GM18858 (cell line): ENCODE measurements around the gene IPO8.
A peak's percentile ranks its signal among the peaks of the same experiment; 100 is the strongest.

Source experiments
- ATAC-seq: cut with Tn5 transposase; IDR thresholded peaks from one replicate; pipeline ENCODE4 v1.9.1; 2021; ENCODE audit not compliant: unreplicated experiment

IPO8 gene

DNA sequence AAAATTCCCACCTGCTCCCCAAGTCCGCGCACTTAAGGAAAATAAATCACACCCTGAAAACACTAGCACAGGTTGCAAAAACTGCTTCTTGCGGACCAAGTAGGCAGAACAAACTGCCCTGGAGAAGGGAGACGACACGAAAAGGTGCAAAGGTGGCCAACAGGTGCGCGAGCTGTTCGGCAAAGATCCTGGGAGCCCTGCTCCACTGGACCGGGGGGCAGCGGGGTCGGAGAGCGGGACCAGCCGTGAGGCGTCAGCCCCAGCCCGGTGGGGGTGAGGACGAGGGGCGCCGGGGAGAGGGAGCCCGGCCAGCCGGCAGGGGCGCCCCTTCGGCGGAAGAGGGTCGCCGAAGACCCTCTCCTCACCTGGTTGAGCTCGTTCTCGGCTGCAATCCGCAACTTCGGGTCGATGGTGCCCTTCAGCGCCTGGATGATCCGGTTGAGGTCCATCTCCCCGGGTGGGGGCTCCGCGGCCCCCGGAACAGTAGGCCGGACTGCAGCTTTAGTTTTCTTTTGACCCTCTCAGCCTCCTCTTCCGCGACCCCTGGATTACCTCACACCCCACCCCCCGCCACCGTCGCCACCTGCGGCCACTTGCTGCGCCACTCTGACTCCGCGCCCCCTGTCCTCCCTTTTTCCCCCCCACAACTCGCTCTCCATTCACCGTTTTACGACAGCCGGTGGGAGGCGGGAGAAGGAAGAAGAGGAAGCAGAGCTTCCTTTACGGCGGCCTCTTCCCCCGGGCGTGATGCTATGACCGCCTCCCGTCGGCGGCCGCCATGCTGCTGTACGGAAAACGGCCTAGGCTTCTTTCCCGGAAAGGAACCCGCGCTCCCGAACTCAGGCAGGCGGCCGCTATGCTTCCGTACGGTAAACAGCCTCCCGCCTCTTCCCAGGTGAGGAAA, at the start of gene IPO8:
IPO8 (minus strand) TSS at position 671 of the 904 bp plus-strand sequence; CDS start at position 449, 222 bp downstream.
- peak; percentile 65 for ATAC-seq

DNA sequence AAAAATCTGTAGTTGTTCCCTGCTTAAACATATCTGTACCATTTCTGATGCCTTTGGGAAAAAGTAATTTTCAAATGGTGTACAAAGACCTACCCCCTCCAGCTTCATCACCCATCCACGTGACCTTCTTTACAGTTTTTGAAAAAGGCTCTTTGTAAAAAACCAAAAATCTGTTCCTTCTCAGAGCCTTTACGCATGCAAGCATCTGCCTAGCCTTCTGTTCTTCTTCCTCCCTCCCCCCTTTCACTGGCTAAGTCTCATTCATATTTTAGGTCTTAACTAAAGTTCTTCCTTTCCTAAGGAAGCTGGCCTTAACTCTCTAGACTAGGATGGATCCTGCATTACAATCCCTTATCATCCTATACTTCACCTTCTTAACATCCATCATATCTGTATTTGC, 48.7 kb upstream of the IPO8 start:
- ATAC-seq, result no peak

DNA sequence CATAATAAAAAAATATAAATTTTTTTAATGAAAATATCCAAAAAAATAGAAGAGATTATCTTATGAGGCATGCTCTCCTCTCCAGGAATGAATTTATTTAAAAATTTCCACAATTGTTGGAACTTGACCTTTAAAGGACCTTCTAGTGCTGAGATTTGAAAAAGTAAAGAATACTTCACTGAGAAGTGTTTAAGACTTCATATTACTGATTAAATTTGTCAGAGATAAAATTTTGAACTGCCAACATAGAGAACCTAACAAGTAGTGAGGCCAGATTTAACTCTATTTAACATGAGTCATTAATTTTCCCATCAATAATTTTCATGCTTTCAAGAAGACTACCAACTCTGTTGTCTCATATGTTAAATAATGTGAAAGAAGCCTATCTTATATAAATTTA, 44.6 kb upstream of the IPO8 start:
- no peak for ATAC-seq

DNA sequence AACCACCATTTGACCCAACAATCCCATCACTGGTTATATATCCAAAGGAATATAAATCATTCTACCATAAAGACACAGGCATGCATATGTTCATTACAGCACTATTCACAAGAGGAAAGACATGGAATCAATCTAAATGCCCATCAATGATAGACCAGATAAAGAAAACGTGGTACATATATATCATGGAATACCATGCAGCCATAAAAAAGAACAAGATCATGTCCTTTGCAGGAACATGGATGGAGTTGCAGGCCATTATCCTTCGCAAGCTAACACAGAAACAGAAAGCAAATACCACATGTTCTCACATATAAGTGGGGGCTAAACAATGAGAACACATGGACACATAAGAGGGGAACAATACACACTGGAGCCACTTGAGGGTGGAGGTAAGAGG, 43.4 kb upstream of the IPO8 start:
- no peak for ATAC-seq

DNA sequence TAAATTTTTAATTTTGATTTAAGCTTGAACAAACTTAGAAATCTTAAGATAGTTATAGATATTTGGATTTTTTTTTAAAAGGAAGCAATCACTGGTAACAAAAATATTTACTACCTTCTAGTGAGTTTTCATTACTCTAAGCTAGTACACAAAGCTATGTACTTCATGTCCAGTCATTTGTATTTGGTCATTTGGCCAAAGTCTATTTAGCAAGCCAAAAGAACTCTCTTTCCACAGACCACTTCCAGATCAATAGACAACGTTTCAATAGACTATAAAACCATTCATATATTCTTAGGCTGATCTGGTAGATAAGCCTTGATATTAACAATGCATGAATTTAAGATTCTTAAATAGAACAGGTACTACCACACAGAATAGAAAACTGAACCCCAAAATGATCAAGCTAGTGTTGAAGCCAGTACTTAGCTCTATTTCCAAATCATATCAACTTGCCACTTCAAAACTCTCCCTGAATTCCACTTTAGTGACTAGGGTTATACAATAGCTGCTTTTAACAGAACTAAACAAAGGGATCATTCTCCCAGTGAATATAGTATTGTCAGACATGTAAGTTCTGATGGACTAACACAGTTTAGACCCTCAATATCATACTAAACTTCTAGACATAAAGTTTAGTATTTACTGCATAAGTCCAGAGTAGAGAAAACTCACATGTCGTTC, 37.4 kb upstream of the IPO8 start:
- ATAC-seq, result no peak

DNA sequence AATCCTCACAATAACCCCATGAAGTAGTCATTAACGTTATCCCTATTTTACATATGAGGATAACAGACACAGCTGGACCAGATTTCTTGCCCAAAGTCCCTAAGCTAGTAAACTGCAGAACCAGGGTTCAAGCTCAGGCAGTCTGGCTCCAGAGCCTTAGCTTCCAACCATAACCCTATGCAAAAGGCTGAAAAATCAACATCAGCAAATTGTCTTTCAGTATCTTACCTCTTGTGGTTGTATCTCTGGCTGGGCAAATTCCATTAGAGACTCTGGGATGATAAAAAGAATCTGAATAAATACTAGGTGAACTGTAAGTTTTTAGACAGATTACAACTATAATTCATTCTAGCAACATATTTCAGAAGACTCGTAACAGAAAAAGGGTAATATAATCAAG, 34.3 kb upstream of the IPO8 start:
- ATAC-seq, result no peak

DNA sequence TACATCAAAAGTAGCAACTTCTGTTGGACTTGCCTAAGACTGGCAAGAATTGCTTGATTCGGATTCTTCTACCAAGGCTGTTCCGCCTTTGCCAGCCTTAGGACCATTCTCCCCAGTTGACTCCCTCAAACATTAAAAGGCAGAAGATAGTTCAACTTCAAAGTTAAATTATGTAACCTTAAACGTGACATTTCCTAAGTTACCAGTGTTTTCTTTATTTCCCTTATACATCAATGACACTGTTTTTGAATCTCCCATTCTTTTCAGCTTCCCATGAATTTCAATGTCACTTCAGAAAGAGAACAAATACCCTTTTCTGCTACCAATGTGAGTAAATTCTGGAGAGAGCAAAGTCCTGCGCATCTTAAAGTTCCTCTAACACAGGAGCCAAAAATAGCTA, 33.9 kb upstream of the IPO8 start:
- no peak for ATAC-seq

DNA sequence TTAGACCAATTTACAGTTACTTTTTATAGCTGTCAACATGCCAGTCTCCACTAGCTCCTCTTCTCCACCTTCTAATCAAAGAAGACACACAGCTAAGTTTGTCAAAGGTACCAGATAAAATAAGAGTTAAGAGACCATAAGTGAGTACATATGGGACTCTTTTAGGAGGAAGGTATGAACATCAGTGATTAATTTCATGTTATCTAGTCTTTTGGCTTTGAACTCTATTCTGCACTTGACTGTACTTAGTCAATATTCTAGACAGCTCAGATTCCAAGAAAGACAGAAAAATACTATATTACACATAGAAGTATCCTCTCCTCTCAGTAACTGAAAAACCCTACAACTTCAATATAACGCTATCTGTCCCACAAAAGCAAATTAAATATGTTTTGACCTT, 31.0 kb upstream of the IPO8 start:
- ATAC-seq, result no peak

DNA sequence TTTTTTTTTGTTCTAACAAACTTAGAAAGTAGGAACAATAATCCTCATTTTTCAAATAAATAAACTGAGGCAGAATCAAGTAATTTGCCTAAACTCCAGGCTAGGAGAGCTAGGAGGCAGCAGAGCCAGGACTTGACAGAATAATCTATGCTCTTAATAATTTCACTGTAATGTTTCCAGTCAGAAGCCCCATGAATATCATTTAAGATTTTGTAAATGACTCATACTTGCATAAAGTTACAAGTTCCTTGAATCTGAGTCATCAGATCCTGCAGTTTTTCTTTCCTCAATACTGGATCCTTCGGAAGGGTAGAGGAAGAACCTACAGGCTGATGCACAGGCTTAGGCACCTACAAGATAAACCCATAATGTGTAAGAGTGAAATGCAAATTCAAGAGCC, 30.1 kb upstream of the IPO8 start:
- ATAC-seq, result no peak

DNA sequence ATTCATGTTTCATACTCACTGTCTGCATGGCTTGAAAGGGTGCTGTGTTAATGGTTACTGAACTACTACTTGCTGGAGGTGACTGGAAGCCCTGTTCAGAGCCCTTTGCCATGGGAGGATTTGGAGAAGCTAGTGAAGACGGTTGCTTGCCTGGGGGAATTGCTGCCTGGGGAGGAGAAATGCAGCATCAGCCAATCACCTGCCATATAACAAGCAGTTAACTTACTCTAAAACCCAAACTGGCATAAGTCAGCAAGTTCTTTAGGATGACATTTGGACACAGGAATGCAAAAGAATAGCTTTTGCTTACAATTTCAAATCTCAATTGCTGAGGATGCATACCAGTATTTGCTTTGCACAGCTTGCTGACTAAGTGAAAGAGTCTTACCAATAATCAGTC, 23.4 kb upstream of the IPO8 start:
- no peak for ATAC-seq

DNA sequence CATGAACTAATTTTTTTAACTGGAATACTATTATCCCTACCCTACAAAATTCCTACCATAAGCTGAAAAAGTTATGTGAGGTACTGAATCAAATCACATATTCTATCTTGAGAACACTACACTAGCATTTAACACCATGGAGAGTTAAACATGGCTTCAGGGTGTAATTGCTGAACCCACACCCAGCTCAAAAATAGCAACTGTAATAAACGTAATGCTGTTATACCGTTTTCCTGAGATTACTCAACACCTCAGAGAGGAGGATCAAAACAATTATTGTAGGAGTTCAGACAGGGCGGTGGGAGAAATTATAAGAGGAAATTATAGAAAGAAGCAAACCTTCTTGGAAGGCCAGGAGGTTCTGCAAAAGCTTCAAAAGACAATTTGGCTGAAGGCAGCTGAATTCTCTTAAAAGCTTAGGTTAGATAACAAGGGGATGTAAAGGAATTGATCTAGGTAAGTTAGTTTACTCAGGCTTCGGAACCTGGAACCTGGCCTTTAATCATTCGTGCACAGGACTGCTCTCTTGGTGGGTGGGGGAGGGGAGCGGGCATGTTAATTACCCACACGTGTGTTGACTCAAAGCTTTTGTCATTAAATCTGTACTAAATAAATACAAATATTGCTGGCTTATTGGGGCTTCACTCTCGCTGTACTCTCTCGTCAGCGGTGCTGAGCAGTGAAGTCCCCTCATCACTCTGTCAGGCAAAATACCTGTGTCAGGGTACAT, 12.1 kb upstream of the IPO8 start:
- ATAC-seq, result no peak

DNA sequence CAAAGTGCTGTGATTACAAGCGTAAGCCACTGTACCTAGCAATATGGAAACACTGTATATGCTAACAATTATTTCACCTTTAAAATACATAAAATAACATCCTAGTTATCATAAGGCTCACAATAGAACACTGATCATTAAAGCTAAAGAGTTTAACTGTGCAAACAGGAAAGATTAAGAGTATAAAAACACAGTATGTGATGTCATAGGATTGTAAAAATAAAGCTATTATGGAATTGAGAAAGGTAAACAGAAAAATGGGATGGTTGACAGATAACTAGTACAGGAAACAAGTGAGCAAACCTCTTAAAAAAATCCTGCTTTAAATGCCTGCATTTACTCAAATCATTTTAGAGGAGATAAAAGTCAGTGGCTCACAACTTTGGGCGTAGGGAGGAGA, 10.8 kb upstream of the IPO8 start:
- no peak for ATAC-seq

DNA sequence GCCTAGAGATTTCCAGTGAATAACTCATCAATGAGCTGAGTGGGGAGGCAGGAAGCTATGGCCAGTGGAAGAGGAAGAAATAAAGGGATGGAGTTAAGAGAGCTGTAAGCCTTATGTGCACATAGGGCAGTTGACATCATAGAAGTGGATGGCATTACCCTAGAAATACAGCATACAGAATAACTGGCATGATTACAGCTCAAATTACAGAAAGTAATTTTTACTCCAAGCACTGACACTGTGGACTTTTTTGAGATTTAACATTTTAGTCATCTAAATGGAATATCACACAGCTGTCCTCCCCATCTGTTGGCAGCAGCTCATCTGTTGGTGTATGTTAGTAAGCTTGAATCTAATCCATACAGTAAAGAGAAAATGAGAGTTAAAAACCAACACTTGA, 5.4 kb upstream of the IPO8 start:
- ATAC-seq, result no peak

DNA sequence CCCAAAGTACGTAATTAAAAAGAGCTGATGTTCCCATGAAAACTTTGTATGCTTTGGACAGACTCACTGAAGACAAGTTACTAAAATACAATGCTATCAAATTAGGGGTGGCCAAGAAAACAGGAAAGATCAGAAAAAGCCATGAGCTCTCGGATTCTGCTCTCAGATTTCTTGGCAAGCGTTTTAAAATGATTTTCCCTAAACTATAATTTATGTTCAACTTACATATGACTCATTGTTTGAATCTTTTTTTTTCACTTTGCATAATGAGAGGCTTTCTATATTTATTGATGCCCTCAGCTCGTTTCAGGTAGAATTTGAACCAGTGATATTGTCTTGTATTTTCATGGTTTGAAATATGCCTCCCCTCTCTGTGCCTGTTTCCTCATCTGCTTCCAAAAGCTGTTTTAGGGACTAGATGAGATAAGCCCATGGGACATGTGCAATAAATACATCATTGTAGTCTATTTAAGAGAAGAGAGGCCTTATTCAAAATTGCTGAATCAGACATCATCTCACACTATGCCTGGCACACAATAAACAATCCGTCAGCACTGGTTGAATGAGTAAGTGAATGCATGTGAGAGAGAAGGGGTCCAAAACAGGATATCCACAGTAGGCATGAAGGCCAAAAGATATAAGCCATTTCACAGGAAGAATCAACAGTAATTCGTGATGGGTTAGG, 4.7 kb upstream of the IPO8 start:
- no peak for ATAC-seq

DNA sequence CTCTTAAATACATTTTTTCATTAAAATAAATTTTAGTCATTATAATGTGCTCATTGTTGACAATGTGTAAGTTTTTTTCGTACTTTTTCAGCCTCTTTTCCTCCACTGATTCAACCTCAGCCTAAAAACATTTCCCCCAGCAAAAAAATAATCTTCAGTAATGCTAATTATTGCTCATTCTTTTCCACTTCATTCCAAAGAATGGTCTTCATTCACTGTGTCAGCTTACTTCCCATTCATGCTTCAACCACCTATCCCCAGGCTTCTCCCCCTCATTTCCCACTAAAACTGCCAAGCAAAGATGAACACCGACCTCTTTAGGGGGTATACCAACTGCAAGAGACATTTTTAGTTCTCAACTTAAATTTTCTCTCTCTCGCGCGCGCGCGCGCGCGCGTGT, 2.7 kb upstream of the IPO8 start:
- ATAC-seq, result no peak

DNA sequence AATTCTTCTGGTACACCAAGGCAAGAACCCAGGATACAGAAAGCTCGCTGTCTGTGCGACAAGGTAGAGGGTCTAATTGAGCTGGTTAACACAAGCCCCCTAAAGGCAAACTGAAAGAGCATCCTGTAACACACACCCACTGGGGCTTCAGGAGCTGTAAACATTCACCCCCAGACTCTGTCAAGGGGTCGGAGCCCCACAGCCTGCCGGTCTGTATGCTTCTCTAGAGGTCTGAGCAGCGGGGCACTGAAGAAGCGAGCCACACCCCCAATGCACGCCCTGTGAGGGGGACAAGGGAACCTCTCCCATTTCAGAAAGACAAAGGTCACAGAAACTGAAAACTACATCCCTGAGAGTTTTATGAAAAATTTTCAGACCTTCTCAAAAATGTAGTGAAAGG, 1.3 kb upstream of the IPO8 start:
- no peak for ATAC-seq

DNA sequence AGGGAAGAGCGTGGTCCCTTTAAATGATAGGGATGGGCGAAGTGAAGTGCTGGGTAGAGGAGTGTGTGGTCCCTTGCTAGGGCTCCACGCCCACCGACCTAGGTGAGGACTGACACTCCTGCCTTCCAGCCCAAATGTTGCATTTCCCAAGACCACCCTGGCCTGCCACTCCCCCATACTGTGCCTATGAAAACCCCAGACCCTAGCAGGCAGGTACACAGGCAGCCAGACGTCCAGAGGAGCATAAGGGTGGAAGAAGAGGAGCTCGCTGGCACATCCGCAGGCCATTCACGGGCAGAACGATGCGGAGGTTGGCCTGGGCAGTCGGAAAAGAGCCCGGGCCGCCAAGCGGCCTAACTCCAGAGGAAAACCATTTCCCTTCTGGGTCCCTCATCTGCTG, 817 bp upstream of the IPO8 start:
- ATAC-seq, result no peak

DNA sequence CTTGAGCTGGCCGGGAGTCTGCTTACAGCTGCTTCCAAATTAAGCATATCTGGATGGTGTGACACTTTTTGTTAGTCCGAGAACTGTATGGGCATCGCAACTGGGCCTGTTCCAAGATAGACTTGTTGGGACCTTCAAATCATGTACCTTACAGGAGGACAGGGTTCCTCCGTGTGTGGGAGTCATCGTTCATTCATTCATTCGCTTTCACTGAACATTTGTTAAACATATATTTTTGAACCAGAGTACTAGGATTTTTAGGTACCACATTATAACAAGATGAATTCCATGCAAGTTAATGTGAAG, 387 bp upstream of the IPO8 start:
- ATAC-seq, result peak; percentile 27

DNA sequence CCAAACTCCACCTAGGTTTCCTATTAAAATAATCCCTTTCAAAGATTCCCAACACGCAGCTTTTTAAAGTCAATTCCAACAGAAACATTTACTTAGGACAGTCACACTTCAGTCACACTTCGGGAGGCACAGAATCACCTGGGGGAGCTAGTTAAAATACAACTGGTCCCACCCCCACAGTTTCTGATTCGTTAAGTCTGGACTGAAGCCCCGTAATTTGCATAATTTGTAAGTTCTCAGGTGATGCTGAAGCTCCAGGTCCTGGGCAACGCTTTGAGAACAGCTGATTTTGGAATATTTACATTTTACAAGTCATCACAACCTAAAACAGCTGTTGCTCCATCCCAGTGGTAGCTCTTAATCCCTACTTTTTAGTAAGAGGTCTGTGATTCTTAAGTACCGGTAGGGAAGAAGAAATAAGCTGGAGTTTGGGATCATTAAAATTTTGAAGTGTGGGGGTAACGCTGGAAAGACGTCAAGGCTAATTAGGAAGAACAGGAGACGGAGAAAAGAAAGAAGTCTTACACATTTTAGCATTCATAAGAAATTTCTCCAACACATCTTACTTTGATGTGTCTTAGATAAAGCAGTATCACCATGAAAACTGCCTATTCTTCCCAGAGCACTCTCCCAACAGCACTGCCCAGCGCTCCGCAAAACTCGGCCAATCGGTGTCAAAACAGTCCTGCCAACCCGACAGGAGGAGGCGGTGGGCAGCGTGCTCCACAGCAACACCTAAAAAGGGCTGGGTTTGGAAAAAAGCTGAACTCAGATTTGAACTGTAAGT, 1.1 kb downstream of the IPO8 start:
- peak; percentile 27 for ATAC-seq

DNA sequence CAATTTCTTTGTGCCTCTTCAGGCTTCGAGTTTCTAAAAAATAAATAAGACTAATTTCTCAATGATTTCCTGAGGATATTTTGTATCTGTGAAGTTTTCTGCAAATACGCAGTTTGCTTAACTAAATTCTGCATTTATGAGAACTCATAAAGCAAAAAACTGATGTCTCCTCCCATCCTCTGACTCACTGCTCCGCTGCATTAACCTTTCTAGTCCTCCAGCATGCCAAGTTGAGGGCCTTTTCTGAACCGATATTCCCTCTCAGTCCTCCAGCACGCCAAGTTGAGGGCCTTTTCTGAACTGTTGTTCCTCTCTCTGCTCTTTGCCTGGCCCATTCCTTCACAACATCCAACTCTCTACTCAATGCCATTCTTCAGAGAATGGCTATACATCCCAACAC, 3.2 kb downstream of the IPO8 start:
- no peak for ATAC-seq
